GM21367 (cell line): Measurements from ENCODE around the gene CEP192.

Experiments
- ATAC-seq: cut with Tn5 transposase; IDR thresholded peaks from one replicate; pipeline ENCODE4 v1.9.1; 2021; ENCODE audit not compliant: unreplicated experiment

Gene CEP192

DNA sequence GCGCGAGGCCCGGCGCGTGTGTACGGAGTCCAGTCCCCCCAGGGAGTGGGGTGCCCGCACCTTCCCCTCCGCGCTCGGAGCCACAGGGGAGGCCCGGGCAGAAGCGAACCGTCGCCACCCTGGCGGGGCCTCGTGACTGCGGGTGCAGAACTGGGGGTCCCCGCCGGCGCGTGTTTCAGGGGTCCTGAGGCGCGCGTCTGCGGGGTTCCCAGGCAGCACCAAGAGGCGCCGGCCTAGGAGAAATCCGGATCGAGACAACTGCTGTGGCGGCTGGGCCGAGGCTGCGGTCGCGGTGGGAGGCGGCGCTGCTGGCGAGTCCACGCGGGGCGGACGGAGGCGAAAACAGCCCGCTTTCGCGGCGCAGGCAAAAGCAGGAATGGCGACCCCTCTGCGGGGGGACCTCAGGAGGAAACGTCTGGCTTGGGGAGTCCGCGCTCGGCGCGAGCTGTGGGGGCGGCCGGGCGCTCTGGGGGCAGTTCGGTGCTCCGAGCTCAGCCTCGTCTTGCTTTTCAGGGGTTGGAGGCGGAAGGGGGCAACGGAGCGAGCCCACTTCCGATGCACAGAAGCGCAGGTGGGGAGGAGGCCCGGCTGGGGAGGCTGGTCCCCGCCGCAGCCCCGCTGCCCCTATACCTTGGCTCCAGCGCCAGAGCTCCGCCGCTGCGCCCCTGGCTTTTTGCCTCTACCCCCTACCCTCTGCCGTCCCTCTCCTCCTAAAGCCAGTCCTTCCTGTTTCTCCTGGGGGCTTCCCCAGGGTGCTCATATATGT is 145.9 kb downstream of the CEP192 start:
- ATAC-seq: peak; percentile 19

DNA sequence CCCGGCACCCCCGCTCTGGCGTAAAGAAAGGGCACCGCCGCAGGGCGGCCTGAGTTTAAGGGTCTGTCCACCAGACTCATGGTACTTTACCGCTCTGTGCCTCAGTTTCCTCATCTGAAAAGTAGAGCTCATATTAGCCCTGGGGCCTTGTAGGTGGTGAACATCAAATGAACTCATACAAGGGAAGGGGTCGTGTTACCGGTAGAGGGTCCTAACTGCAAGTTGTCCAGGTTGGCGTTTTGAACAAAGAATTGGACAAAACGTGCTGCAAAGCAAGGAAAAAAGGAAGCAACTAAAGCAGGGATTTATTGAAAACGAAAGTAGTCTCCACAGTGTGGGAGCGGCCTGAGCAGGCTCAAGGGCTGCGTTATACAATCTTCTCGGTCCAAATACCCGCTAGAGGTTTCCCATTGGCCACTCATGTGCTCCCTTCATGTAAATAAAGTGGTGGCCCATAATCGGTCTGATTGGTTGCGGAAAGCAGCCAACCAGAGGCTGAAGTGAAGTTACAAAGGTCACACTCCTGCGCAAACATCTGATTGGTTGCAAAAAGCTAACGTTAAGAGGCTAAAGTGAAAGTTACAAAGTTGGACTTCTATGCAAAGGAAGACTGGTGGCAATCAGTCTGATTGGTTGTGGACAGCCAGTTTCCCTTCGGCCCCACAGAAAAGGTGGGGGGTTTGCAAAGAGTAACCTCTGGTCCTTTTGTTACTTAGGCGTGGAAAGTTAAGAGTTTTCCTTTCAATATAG is 146.7 kb downstream of the CEP192 start:
- ATAC-seq: peak; percentile 59

GRCh38 chr18:13138420-13139139 is 147.4 kb downstream of the CEP192 start:
- ATAC-seq: no peak

GRCh38 chr18:13139885-13140450 is 148.8 kb downstream of the CEP192 start:
- no peak for ATAC-seq

- no peak for ATAC-seq
Observed at GRCh38 chr18:13141209-13141608, 150.0 kb downstream of the CEP192 start.

- no peak for ATAC-seq
Observed at GRCh38 chr18:13145636-13146190, 154.6 kb downstream of the CEP192 start.

DNA sequence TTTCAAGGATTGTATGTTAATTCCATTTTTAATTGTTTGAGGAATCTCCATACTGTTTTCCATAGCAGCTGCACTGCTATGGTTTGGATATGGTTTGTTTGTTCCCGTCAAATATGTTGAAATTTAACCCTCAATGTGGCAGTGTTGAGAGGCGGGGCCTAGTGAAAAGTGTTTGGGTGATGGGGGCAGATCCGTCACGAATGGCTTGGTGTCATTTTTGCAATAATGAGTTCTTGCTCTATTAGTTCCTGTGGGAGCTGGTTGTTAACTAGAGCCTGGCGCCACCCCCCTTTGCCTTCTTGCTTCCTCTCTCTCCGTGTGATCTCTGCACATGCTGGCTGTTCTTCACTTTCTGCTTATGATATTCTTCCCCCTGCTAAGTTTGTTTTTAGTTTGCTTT is 156.0 kb downstream of the CEP192 start:
- no peak for ATAC-seq

GRCh38 chr18:13151656-13152055 is 160.5 kb downstream of the CEP192 start:
- no peak for ATAC-seq

- no peak for ATAC-seq
Observed at GRCh38 chr18:13158428-13158827, 167.3 kb downstream of the CEP192 start.

DNA sequence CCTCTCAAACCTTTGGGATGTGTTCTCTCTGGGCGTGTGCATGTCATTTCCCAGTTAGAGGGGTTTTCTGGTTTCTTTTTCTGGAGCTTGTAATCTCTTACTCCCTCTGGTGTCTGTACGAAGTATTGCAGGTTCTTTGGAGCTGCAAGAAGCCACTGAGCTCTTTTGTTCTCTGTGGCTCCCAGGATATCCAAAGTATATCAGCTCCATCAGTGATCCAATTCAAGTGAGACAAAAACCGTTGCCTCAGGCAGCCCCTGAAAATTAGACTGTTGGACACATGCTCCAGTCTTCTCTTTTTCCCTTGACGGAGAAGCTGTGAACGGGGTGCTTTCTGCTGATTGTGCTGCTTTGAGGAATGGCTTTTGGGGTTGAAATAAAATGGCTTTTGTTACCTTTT is 168.4 kb downstream of the CEP192 start:
- no peak for ATAC-seq

DNA sequence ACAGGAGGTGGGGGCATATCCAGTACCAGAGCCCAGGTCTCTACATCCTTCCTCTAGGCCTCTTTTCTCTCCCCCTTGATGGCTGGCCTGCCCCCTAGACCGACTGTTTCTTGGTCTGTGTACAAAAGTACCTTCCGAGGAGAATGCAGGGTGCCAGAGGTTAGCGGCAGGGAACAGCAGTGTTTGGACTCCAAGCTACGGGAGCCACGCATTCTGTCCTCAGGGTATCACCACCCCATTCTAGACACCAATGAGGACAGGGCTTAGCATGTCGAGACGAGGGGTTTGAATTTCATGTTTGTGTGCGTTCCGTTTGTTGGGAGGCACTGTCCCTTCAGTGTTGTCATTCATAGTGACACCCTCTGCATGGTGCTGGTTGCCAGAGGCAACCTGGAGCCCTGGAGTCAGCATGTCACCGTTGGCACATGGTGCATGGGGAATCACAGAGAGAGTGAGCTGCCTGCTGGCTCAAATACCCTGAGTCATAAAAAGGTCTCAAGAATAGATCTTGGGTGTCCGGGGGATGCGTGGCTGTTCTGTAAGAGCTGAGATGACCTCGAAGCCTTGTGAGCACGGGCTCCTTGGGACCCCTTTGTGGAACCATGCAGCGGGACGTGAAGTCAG is 170.2 kb downstream of the CEP192 start:
- ATAC-seq: no peak

DNA sequence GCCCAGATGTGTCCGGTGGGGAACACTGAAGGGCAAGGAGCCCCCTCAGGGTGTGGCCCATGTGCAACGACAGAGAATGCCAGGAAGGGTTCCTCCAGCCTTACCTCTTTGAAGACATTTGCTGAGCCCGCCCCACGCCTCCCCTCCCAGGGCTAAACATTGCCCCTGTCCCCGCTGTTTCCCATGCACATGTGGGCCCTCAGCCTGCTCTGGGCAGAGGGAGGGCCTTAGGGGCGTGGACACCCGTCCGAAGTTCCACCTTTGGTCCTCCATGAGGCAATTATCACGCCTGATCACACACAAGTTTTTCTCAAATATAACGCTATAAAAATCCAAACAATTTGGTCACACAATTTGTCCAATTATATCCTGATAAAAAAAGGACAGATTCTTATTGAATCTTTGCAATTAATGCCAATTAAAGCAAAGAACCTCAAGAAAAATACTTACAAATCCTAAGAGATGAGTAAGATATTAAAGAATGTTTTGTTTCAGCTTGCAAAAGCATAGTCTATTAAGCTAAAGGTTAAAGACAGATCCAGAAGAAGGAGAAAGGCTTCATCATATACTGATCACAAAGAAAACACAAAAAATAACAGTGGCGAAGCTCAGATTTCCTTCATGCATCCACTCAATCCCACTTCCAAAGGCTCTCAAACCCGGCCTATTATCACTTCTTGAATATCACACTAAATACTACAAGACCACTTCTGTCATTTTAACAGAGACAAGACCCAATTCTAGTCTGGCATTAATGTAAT is 172.2 kb downstream of the CEP192 start:
- ATAC-seq: no peak

- no peak for ATAC-seq
Observed at GRCh38 chr18:13164406-13164805, 173.2 kb downstream of the CEP192 start.

DNA sequence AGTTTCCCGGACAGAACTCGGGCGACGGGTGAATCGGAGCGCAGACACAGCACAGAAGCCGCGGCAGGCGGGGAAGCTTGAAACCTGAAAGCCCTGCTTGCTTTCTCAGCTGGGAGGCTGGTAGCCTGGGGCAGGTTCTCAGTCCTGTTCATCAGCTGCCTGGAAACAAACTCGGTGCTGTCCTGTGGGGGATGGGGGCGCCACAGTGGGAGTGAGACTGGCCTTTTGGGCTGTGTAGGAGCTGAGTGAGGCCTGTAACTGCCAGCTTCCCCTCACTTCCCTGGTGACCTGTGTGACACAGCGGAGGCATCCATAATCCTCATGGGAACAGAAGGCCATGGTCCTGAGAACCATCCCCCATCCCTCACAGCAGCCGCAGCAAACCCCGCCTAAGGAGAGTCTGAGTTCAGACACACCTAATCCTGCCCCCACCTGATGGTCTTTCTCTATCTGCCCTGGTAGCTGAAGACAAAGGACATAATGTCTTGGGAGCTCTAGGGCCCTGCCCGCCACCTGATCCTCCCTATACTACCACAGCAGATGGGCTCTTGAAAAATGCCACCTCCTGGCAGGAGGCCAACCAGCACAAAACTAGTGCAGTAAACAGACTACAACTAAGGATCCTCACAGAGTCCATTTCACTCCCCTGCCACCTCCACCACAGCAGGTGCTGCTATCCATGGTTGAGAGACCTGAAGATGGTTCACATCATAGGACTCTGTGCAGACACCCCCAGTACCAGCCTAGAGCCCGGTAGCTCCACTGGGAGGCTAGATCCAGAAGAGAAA is 174.7 kb downstream of the CEP192 start:
- ATAC-seq: no peak

DNA sequence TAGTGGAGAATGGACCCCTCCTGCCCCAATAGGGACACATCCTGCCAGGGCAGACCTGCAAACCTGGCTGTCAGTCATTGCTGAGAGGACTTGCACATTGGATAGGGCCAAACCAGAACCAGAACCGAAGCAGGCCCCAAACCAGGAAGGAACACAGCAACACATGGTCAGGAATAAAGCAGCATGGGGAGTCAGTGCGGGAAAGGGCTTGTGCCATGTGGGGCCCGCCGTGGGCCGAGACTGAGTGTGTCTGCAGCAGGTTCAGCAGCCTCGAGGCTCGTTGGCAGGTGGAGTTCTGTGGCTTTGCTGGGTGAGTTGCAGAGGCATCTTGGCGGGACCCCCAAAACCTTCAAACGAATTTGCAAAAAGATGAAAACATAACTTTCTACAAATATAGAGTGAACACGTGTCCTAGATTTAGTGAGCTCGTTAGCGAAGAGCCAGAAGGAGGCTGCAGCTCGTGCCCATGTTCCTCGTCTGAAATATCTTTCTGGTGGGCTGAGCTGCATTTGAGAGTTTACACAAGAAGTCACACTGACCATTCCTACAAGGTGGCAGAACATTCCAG is 182.5 kb downstream of the CEP192 start:
- ATAC-seq: no peak
